PC-9 (cell line): Measurements from ENCODE around the gene MPPED2. TPM values are rescaled to one million over a fixed set of nuclear protein-coding genes. Genes with fewer than 3 reads are reported as not detected.

Source experiments
- BruUV-seq: library from RNA; stranded (reverse); fragments of 400-500 nt; replicated peaks from 2 replicates; lab custom pipeline; 2021; lab: Mats Ljungman, UMichigan
- CTCF ChIA-PET: fragments of 300-600 bp; sonication (Branson Sonifier 250); formaldehyde crosslinking; loops from one replicate; lab custom pipeline; 2022; ENCODE audit warnings: antibody characterized with exemption; lab: Charles Lee
- POLR2A ChIA-PET: fragments of 300-600 bp; sonication (Branson Sonifier 250); formaldehyde crosslinking; loops from one replicate; lab custom pipeline; 2022; ENCODE audit warnings: antibody characterized with exemption; ENCODE audit not compliant: unreplicated experiment; lab: Charles Lee
- DNase-seq, 2 experiments: peaks; one replicate each; pipeline versions ENCODE4 v3.0.0 to v3.0.0-alpha.2; 2015 to 2022; ENCODE audit warnings: mixed read lengths in 1 of 2
- H2AFZ ChIP-seq: fragments of 200-600 bp; sonication (generic); 2 replicates; pipeline ENCODE4 v1.8.1; 2017; ENCODE audit warnings: antibody characterized with exemption
- H3F3A ChIP-seq: fragments of 200-600 bp; sonication (generic); 2 replicates; pipeline ENCODE4 v1.8.1; 2017; ENCODE audit warnings: antibody characterized with exemption, mild to moderate bottlenecking, low read depth; ENCODE audit not compliant: insufficient read depth
- H3K27ac ChIP-seq: fragments of 200-600 bp; sonication (generic); 2 replicates; pipeline ENCODE4 v1.6.1; 2016; ENCODE audit warnings: mixed run types
- H3K27me3 ChIP-seq: fragments of 200-600 bp; sonication (generic); 2 replicates; pipeline ENCODE4 v1.6.1; 2016; ENCODE audit warnings: low read depth, mixed run types; ENCODE audit not compliant: insufficient read depth
- H3K36me3 ChIP-seq: fragments of 200-600 bp; sonication (generic); 2 replicates; pipeline ENCODE4 v1.6.1; 2016; ENCODE audit warnings: low read depth, mixed run types
- H3K4me1 ChIP-seq: fragments of 200-600 bp; sonication (generic); replicated peaks from 2 replicates; pipeline ENCODE4 v1.6.1; 2016; ENCODE audit warnings: mixed run types; ENCODE audit not compliant: insufficient read depth
- H3K4me2 ChIP-seq: fragments of 200-600 bp; sonication (generic); 2 replicates; pipeline ENCODE4 v1.6.1; 2017; ENCODE audit warnings: mixed run types
- H3K4me3 ChIP-seq: fragments of 200-600 bp; sonication (generic); 2 replicates; pipeline ENCODE4 v1.6.1; 2016; ENCODE audit warnings: mixed run types
- H3K79me2 ChIP-seq: fragments of 200-600 bp; sonication (generic); 2 replicates; pipeline ENCODE4 v1.6.1; 2017; ENCODE audit warnings: low read depth, mixed run types
- H3K9me2 ChIP-seq: fragments of 200-600 bp; sonication (generic); 2 replicates; pipeline ENCODE4 v1.8.1; 2017; ENCODE audit warnings: mild to moderate bottlenecking; ENCODE audit not compliant: insufficient read depth
- H3K9me3 ChIP-seq: fragments of 200-600 bp; sonication (generic); 2 replicates; pipeline ENCODE4 v1.8.1; 2016; ENCODE audit warnings: low read depth; ENCODE audit not compliant: insufficient read depth
- H4K20me1 ChIP-seq: fragments of 200-600 bp; sonication (generic); 2 replicates; pipeline ENCODE4 v1.8.1; 2017; ENCODE audit not compliant: insufficient read depth
- CTCF ChIP-seq: fragments of 200-600 bp; sonication (generic); conservative IDR thresholded peaks from 2 replicates; pipeline ENCODE4 v1.6.1; 2017; ENCODE audit warnings: mixed run types, antibody characterized with exemption, mild to moderate bottlenecking, moderate library complexity
- EZH2 ChIP-seq: fragments of 200-600 bp; sonication (generic); IDR thresholded peaks from 2 replicates; pipeline ENCODE4 v1.8.0; 2017; ENCODE audit warnings: antibody characterized with exemption, low read depth
- intact Hi-C: fragments of 100-400 bp; cut with micrococcal nuclease; formaldehyde crosslinking; loops from one replicate; pipeline ENCODE4 v1.10.0; 2022; ENCODE audit not compliant: unreplicated experiment
- total RNA-seq: library from RNA; stranded (reverse); gene quantifications from 2 replicates; pipeline ENCODE4 v1.2.3, GENCODE V29; 2021

MPPED2 gene
- total RNA-seq, 1 experiment from 2014 or later: not detected

- H3K4me1 ChIP-seq: no peaks in the 10 kb centered on the region
- intact Hi-C loops: no loop called here
- BruUV-seq: no TSS peak
- no peaks in the 10 kb centered on the region for H3K9me3 ChIP-seq
- H3K27ac ChIP-seq: no peak overlapping the region
- H3K9me2 ChIP-seq: no peaks in the 10 kb centered on the region
- no peak for TF ChIP-seq CTCF
- TF ChIP-seq EZH2: no peak
- H3K36me3 ChIP-seq: no peaks in the 10 kb centered on the region
- ChIA-PET CTCF (no interaction called here), POLR2A (no interaction called here)
- no peak overlapping the region for H2AFZ ChIP-seq
- H3K79me2 ChIP-seq: no peaks in the 10 kb centered on the region
- no peaks in the 10 kb centered on the region for H3F3A ChIP-seq
- no peak overlapping the region for H3K4me2 ChIP-seq
- H4K20me1 ChIP-seq: no peaks in the 10 kb centered on the region
- peaks cover 60% of the 10 kb centered on the region for H3K27me3 ChIP-seq
- DNase-seq: no peak
- H3K4me3 ChIP-seq: no peak overlapping the region
Measured at GRCh38 chr11:30440510-30440909, 145.6 kb downstream of the MPPED2 start.

- no peak for DNase-seq
- Histone ChIP-seq H3K79me2 (no peaks in the 10 kb centered on the region), H3F3A (no peaks in the 10 kb centered on the region), H3K9me2 (no peaks in the 10 kb centered on the region), H4K20me1 (no peaks in the 10 kb centered on the region), H3K27me3 (peaks cover 89% of the 10 kb centered on the region), H3K36me3 (no peaks in the 10 kb centered on the region), H3K4me1 (no peaks in the 10 kb centered on the region), H2AFZ (no peak overlapping the region), H3K4me2 (no peak overlapping the region), H3K9me3 (no peaks in the 10 kb centered on the region), H3K27ac (no peak overlapping the region), H3K4me3 (no peak overlapping the region)
- ChIA-PET POLR2A (no interaction called here), CTCF (no interaction called here)
- intact Hi-C loops: no loop called here
- TF ChIP-seq EZH2: no peak
- TF ChIP-seq CTCF: no peak
- BruUV-seq: no TSS peak
Measured at GRCh38 chr11:30436801-30437200, 149.4 kb downstream of the MPPED2 start.

GRCh38 chr11:30435488-30435887, 150.7 kb downstream of the MPPED2 start:
- H3K27me3 ChIP-seq: peaks cover 97% of the 10 kb centered on the region
- CTCF ChIA-PET: no interaction called here

More at GRCh38 chr11:30435488-30435887, 150.7 kb downstream of the MPPED2 start:
- intact Hi-C loops: no loop called here
- H3K4me1 ChIP-seq: no peaks in the 10 kb centered on the region
- TF ChIP-seq EZH2: no peak
- TF ChIP-seq CTCF: no peak
- H3F3A ChIP-seq: no peaks in the 10 kb centered on the region
- H3K9me2 ChIP-seq: no peaks in the 10 kb centered on the region
- H3K36me3 ChIP-seq: no peaks in the 10 kb centered on the region
- no peaks in the 10 kb centered on the region for H4K20me1 ChIP-seq
- no peak overlapping the region for H3K4me3 ChIP-seq
- no TSS peak for BruUV-seq
- no peak overlapping the region for H2AFZ ChIP-seq
- H3K4me2 ChIP-seq: no peak overlapping the region
- POLR2A ChIA-PET: no interaction called here
- H3K27ac ChIP-seq: no peak overlapping the region
- no peak for DNase-seq
- no peaks in the 10 kb centered on the region for H3K9me3 ChIP-seq
- no peaks in the 10 kb centered on the region for H3K79me2 ChIP-seq
